Hematopoietic multipotent progenitor cell treated with erythropoietin and hydrocortisone succinate and interleukin-3 and kit ligand, for 17 days (in vitro differentiated cells): ENCODE data around the gene CHCHD3.
"Not testable (repeated sequence)": the region's sequence is repeated elsewhere in the genome, so short reads cannot be mapped to it uniquely, and the experiment has no call there.

Experiments
- DNase-seq: peaks from one replicate; pipeline ENCODE4 v3.0.0-alpha.2; 2015; ENCODE audit warnings: low spot score

CHCHD3 gene

GRCh38 chr7:133003052-133003910 is 78.6 kb downstream of the CHCHD3 start:
- DNase-seq: no peak

DNA sequence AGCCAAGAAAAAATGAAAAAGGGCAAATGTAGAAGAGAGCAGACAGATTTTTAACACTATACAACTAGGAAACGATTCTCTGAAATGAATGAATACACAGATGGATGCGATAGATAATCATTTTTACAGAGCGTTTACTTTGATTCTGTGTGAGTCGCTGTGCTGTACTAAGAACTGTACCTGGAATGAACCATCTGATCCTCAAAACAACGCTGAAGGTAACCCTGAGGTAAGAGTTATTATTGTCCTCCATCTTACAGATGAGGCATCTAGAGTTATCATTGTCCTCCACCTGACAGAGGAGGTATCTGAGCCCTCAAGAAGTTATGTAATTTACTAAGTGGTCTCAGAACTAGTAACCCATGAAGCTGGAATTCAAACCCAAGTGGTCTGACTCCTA is 80.2 kb downstream of the CHCHD3 start:
- DNase-seq: no peak

- no peak for DNase-seq
Measured at GRCh38 chr7:132999845-133000244, 82.0 kb downstream of the CHCHD3 start.

DNA sequence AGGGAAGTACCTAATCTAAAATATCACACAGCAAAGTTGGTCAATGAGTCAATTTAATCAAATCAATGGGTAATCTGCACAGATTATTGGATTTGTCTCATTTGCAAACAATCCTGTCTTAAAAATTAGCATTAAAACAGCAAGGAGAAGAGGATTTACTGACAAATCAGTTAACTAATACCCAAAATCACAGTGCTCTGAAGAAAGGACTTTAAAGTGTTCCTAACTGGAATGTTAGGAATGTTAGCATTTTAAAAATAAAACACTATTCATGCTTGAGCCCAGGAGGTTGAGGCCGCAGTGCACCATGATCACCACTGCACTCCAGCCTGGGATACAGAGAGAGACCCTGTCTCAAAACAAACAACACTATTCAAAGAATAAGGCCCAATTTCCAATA is 83.1 kb downstream of the CHCHD3 start:
- DNase-seq: no peak

GRCh38 chr7:132997505-132997904 is 84.4 kb downstream of the CHCHD3 start:
- DNase-seq: no peak

DNA sequence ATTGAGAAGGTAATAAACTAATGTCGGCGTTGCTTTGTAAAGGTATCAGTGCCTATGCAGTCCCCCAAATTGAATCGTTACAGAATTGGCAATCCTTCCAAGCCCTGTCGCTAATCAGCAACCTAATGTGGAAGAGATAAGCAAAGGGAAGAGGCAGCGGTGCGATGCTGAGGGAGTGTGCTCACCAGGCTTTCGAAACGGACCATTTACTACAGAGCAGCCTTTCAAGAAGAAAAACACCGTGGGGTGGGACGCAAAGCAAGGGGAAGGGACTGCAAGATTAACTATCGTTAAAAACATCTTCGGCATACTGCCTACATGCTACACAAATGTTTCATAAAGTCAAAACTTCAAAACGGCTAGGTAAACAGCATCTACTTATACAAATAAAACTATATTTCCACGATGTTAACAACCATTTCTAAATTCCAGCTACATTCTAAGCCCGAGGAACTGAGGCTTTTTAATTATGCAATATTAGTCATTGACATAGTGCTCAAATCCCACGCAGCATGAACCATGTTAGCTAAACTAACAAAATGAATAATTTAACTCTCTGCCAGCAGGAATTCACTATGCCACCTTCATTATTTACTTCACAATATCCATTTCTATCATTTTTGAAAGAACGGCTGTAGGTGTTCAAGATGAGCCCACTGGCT is 85.2 kb downstream of the CHCHD3 start:
- DNase-seq: no peak

DNA sequence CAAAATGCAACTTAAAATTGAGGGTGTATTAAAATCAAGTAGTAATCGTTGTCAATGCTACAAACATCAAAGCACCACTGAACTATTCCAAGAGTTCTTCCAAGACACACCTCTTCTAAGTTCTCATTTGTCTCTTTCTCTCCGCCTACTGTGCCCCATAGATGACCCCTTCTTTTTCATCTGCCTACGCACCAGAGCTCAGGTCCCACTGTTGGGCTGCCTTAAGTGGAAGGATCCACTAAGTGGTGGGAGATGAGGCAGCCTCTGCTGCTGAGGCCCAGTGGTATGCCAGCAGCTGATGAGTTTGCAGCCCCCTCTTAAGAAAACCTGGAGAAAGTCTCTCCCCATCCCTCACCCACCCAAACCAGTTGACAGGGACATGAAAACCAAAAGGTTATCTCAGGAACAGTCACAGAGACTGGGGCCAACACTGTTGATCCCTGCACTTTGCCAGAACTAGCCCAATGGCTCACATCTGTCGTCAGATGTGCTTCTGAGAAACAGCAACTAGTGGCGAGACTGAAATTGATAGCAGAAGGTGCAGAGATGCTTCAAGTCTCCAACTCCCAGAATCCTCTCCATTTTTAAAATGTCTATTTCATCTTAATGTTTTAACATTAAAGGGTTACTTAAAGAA is 88.4 kb downstream of the CHCHD3 start:
- DNase-seq: no peak

DNA sequence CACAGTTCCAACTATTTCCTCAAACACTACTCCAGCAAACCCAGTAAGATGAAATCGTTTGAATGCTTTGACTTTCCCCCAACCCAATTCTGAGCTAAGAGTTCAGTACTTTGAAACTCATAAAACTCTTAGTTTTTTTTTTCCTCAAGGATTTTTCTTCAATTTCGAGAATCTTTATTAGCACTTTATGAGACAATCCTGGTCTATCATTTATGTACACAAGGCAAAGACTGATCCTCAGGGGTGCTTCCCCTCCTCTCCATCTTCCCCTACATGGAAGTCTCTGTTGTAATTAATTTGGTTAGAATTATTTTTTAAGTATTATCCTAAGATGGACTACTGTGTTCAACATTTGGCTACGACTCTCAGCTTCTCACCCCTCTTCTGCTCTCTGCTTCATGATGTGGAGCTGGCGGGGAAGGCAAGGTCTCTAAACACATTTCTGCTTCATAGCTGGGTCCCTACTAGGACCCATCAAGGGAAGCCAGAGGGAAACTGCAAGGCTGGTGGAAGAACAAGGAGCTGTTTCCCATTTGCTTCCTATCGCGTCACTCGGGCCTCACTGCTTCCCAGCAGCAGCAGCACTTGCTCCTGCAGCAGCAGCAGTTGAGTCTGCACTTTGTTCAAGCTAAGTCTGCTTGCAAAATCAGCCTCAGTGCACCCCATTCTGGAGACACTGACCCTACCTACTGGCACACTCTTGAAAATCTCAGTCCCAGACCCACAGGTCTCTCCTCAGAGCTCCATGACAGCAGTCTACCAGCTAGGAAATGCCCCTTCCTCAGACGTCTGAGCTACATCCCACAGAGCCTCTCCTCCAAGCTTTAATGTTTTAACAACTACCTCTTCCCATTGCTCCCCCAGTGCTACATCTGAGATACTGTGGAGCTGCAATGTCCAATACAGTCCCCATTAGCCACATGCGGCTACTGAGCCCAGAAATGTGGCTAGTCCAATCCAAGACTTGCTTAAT is 90.0 kb downstream of the CHCHD3 start:
- DNase-seq: no peak

DNA sequence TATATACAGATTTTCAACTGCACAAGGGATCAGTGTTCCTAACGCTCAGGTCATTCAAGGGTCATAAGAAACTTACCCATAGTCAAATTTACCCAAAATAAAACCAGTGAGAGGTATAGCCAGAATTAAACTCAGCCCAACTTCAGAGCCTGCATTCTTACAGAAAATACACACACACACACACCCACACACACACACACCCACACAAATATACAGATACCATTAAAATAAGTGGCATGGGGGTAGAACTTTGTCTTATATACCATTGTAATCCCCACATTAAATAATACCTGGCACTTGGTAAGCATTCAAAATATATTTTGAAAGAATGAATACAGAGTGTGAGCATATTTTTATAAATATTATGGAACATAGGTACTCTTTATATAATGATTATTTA is 93.8 kb downstream of the CHCHD3 start:
- DNase-seq: no peak

- DNase-seq: no peak
Measured at GRCh38 chr7:132980402-132980801, 101.5 kb downstream of the CHCHD3 start.

- no peak for DNase-seq
Measured at GRCh38 chr7:132979524-132979923, 102.4 kb downstream of the CHCHD3 start.

DNA sequence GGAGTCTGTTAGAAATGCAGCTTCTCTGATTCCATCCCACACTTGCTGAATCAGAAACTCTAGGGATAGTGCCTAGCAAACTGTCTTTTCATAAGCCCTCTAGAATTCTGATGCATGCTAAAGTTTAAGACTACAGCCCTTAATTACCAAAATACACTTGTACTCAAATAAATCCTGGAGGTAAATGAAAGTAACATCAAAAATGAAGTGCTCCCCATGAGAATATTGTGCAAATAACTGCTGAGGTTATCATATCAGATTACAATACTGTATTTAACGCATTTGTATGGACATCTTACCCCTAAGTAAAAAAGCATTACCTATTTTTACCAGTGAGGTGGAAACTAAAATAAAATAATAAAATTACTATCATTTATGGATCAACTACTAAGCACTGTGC is 104.7 kb downstream of the CHCHD3 start:
- no peak for DNase-seq

GRCh38 chr7:132972745-132973144 is 109.1 kb downstream of the CHCHD3 start:
- no peak for DNase-seq

DNA sequence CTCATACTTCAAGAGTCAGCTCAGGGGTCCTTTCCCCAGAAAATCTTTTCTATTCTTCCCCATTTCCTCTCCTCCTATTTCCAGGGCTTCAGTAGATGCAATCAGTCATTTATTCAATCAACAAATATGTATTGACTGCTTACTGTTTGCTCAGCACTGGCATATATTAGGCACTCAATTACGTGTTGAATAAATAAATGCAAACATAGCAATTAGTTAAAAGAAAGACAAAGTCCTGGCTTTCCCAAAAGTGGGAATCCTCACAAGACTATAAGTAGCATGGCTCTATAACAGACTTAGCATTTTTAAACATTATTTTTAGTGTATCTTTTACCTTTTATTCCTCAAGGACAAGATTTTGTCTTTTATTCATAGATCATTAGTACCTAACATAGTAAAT is 111.6 kb downstream of the CHCHD3 start:
- no peak for DNase-seq

- DNase-seq: no peak
Measured at GRCh38 chr7:132969520-132969919, 112.4 kb downstream of the CHCHD3 start.

GRCh38 chr7:132967470-132967848 is 114.4 kb downstream of the CHCHD3 start:
- not testable (repeated sequence) for DNase-seq

DNA sequence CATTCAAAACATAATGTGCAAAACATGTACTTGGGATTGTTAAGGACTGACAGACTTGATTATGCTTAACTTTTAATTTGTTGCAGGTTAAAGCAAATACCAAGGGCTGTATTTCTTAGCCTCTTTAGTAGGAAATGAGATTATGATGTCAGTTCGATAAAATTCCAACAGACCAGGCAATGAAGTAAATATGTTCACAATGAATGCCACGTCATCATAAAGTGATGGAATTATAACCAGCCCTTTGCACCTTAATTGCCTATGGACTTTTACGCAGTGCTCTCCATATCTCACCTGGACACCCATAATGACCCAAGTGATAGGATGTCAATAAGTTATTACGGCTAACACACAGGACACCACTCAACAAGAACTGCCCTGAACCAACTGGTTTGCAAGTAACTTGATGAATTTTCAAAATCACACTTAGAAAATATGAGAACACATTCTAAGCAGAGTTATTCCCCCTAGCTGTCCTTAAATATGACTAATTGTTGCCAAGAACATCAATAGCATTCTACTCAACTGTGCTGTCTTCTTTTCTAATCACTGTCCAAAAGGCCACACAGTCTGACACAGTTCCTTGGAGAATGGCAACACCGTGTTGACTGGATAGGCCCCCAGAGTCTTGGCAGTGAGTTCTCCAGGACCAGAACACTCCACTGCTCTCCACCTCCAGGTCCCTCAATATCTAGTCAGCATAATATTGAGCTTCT is 115.0 kb downstream of the CHCHD3 start:
- no peak for DNase-seq

GRCh38 chr7:132965951-132966350 is 115.9 kb downstream of the CHCHD3 start:
- no peak for DNase-seq

DNA sequence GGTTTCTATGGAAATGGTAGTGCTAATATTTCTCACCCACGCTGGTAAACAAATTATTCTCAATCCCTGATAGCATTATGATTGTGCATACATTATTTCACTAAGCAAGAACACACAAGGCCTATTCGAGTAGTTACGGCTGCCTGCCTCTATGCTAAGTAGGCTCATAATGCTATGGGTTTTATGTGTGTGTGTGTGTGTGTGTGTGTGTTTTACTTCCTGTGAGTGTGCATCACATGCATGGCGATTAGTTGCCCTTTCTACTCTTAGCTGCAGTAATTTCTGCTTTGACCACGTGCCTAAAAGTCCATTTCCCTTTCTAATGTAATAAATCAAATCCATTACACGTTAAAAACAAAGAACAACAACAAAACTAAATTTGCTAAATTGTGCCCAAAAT is 117.0 kb downstream of the CHCHD3 start:
- no peak for DNase-seq

- no peak for DNase-seq
Measured at GRCh38 chr7:132959891-132960290, 122.0 kb downstream of the CHCHD3 start.

GRCh38 chr7:132956556-132956955 is 125.3 kb downstream of the CHCHD3 start:
- no peak for DNase-seq
